Activated naive CD4-positive, alpha-beta T cell treated with anti-CD3 and anti-CD28 coated beads, Interleukin-2, amount 50 U/mL, for 72 hours (primary cell): ENCODE data around the gene MARCHF3. TPM values are rescaled to one million over a fixed set of nuclear protein-coding genes. Genes with fewer than 3 reads are reported as not detected.
"Not testable (repeated sequence)": the region's sequence is repeated elsewhere in the genome, so short reads cannot be mapped to it uniquely, and the experiment has no call there.

Experiments
- ATAC-seq, 2 donors: fragments of 150-1000 bp; cut with Tn5 transposase; 2 replicates each; pipeline ENCODE4 v1.10.0; 2021; ENCODE audit warnings: mild to moderate bottlenecking in 2 of 2, moderate library complexity in 2 of 2
- DNase-seq, 2 donors: peaks; one replicate each; pipeline ENCODE4 v3.0.0; 2021 to 2022; ENCODE audit warnings: low spot score in 2 of 2
- H3K27ac Mint-ChIP-seq, 2 donors: one replicate each; pipeline ENCODE4 v1.8.0; 2022; ENCODE audit warnings: mild to moderate bottlenecking in 2 of 2, mixed read lengths in 2 of 2
- H3K36me3 Mint-ChIP-seq, 2 donors: one replicate each; pipeline ENCODE4 v1.8.0; 2022; ENCODE audit warnings: mixed read lengths in 2 of 2
- H3K9me3 Mint-ChIP-seq, 2 donors: one replicate each; pipeline ENCODE4 v1.8.0; 2022; ENCODE audit warnings: mixed read lengths in 2 of 2
- total RNA-seq, 2 donors: library from RNA; stranded (reverse); gene quantifications; one replicate each; pipeline ENCODE4 v1.2.3, GENCODE V29; 2022

The MARCHF3 gene
- total RNA-seq, 2 donors from 2014 or later, result 4.8 to 10.5 TPM

- DNase-seq (no peak), ATAC-seq (no peak)
- no peak overlapping the region for H3K27ac Mint-ChIP-seq
- H3K36me3 Mint-ChIP-seq, result peaks cover 6 to 14% of the 10 kb centered on the region in 2 donors
- no peaks in the 10 kb centered on the region for H3K9me3 Mint-ChIP-seq
These were observed 130.9 kb downstream of the MARCHF3 start for GRCh38 chr5:126899476-126899875.

GRCh38 chr5:126897851-126898630, 132.3 kb downstream of the MARCHF3 start:
- Mint-ChIP-seq H3K36me3 (peaks cover 6 to 14% of the 10 kb centered on the region in 2 donors), H3K27ac (no peak overlapping the region), H3K9me3 (no peaks in the 10 kb centered on the region)
- no peak for DNase-seq
- no peak for ATAC-seq

- ATAC-seq (no peak), DNase-seq (no peak)
- peaks cover 6 to 14% of the 10 kb centered on the region in 2 donors for H3K36me3 Mint-ChIP-seq
- no peak overlapping the region for H3K27ac Mint-ChIP-seq
- no peaks in the 10 kb centered on the region for H3K9me3 Mint-ChIP-seq
These were observed 134.1 kb downstream of the MARCHF3 start for GRCh38 chr5:126896170-126896702.

GRCh38 chr5:126895712-126896111, 134.6 kb downstream of the MARCHF3 start:
- not testable (repeated sequence) for H3K9me3 Mint-ChIP-seq, ATAC-seq
- peaks cover 6 to 14% of the 10 kb centered on the region in 2 donors for H3K36me3 Mint-ChIP-seq

GRCh38 chr5:126890414-126890813, 139.9 kb downstream of the MARCHF3 start:
- ATAC-seq, DNase-seq, H3K36me3 Mint-ChIP-seq, H3K27ac Mint-ChIP-seq, H3K9me3 Mint-ChIP-seq: not testable (repeated sequence)

More at GRCh38 chr5:126895712-126896111, 134.6 kb downstream of the MARCHF3 start:
- not testable (repeated sequence) for DNase-seq, H3K27ac Mint-ChIP-seq

GRCh38 chr5:126888175-126888574, 142.2 kb downstream of the MARCHF3 start:
- Mint-ChIP-seq H3K36me3 (no peaks in the 10 kb centered on the region), H3K27ac (no peak overlapping the region), H3K9me3 (no peaks in the 10 kb centered on the region)
- ATAC-seq (no peak), DNase-seq (no peak)

GRCh38 chr5:126884269-126884819, 146.0 kb downstream of the MARCHF3 start:
- no peaks in the 10 kb centered on the region for H3K9me3 Mint-ChIP-seq
- H3K36me3 Mint-ChIP-seq, result no peaks in the 10 kb centered on the region
- peak overlapping the region; percentile 0 to 67 for H3K27ac Mint-ChIP-seq
- ATAC-seq (no peak), DNase-seq (no peak)

GRCh38 chr5:126883564-126884245, 146.7 kb downstream of the MARCHF3 start:
- no peaks in the 10 kb centered on the region for H3K36me3 Mint-ChIP-seq
- H3K9me3 Mint-ChIP-seq, result no peaks in the 10 kb centered on the region
- DNase-seq, result no peak
- no peak for ATAC-seq
- no peak overlapping the region for H3K27ac Mint-ChIP-seq

GRCh38 chr5:126881821-126882600, 148.3 kb downstream of the MARCHF3 start:
- ATAC-seq (no peak), DNase-seq (no peak)
- Mint-ChIP-seq H3K27ac (no peak overlapping the region), H3K36me3 (no peaks in the 10 kb centered on the region), H3K9me3 (no peaks in the 10 kb centered on the region)

- Mint-ChIP-seq H3K9me3 (no peaks in the 10 kb centered on the region), H3K36me3 (no peaks in the 10 kb centered on the region), H3K27ac (no peak overlapping the region)
- ATAC-seq (no peak), DNase-seq (no peak)
These were observed 151.7 kb downstream of the MARCHF3 start for GRCh38 chr5:126878634-126879033.

- Mint-ChIP-seq H3K9me3 (no peaks in the 10 kb centered on the region), H3K36me3 (no peaks in the 10 kb centered on the region), H3K27ac (no peak overlapping the region)
- no peak for ATAC-seq
- DNase-seq, result no peak
These were observed 152.3 kb downstream of the MARCHF3 start for GRCh38 chr5:126878085-126878484.

- DNase-seq, result no peak
- H3K9me3 Mint-ChIP-seq, result no peaks in the 10 kb centered on the region
These were observed 152.8 kb downstream of the MARCHF3 start for GRCh38 chr5:126877602-126878001.

GRCh38 chr5:126875303-126875785, 155.0 kb downstream of the MARCHF3 start:
- no peak for ATAC-seq
- H3K27ac Mint-ChIP-seq, result no peak overlapping the region
- no peaks in the 10 kb centered on the region for H3K9me3 Mint-ChIP-seq
- H3K36me3 Mint-ChIP-seq, result peaks cover 0 to 5% of the 10 kb centered on the region in 2 donors
- no peak for DNase-seq

More at GRCh38 chr5:126877602-126878001, 152.8 kb downstream of the MARCHF3 start:
- H3K36me3 Mint-ChIP-seq, result no peaks in the 10 kb centered on the region
- no peak for ATAC-seq
- H3K27ac Mint-ChIP-seq, result no peak overlapping the region

GRCh38 chr5:126872561-126873354, 157.6 kb downstream of the MARCHF3 start:
- H3K27ac Mint-ChIP-seq, result no peak overlapping the region
- H3K36me3 Mint-ChIP-seq, result peaks cover 0 to 6% of the 10 kb centered on the region in 2 donors
- H3K9me3 Mint-ChIP-seq, result no peaks in the 10 kb centered on the region
- ATAC-seq, result no peak
- no peak for DNase-seq

GRCh38 chr5:126871441-126871840, 158.9 kb downstream of the MARCHF3 start:
- H3K9me3 Mint-ChIP-seq, result no peaks in the 10 kb centered on the region
- H3K27ac Mint-ChIP-seq, result no peak overlapping the region
- no peak for DNase-seq
- peaks cover 0 to 6% of the 10 kb centered on the region in 2 donors for H3K36me3 Mint-ChIP-seq
- ATAC-seq, result no peak
